ENCODE measurements around the gene HYOU1. TPM values are rescaled to one million over a fixed set of nuclear protein-coding genes. Genes with fewer than 3 reads are reported as not detected.
A peak's percentile ranks its signal among the peaks of the same experiment; 100 is the strongest.

Gene HYOU1
- total and polyA plus RNA-seq, 10 donors, result 12.3 to 131 (median 72.0) TPM

GRCh38 chr11:119006656-119007055 lies 50.3 kb downstream of the HYOU1 start:
- Histone ChIP-seq H3K36me3 (peaks cover 0 to 100% (median 63%) of the 10 kb centered on the region in 6 donors), H3K27me3 (replicated peaks in 1 of 7) (no peaks in the 10 kb centered on the region), H3K27ac (no peak overlapping the region), H3K4me1 (no peaks in the 10 kb centered on the region), H3K4me3 (no peak overlapping the region), H3K9me3 (no peaks in the 10 kb centered on the region)
- peak; percentile 0 for DNase-seq
- TF ChIP-seq CTCF (IDR thresholded peaks at IDR 0.05 in 8 of 11, conservative IDR thresholded peaks at IDR 0.05 in 3 of 11), result no peak
- no peak for TF ChIP-seq POLR2A (IDR thresholded peaks at IDR 0.05)
- no peak for TF ChIP-seq POLR2AphosphoS5 (IDR thresholded peaks at IDR 0.05)
- intact Hi-C loops (cut with DNase I; ENCODE audit: low total_unique reads), result no loop called here
- WGBS, 5 donors, result 79 to 86% (median 82%) methylated on average over 4 of the region's 4 CpGs

GRCh38 chr11:119000906-119001305 lies 56.1 kb downstream of the HYOU1 start:
- Histone ChIP-seq H3K27me3 (replicated peaks in 1 of 7) (no peaks in the 10 kb centered on the region), H3K9me3 (no peaks in the 10 kb centered on the region), H3K27ac (no peak overlapping the region), H3K36me3 (peaks cover 0 to 70% (median 41%) of the 10 kb centered on the region in 6 donors), H3K4me1 (peaks cover 17 to 53% (median 35%) of the 10 kb centered on the region in 6 donors), H3K4me3 (no peak overlapping the region)
- 54 to 76% (median 69%) methylated on average over 1 of the region's 1 CpG for WGBS, 5 donors
- DNase-seq, result no peak
- no peak for TF ChIP-seq CTCF (IDR thresholded peaks at IDR 0.05 in 8 of 11, conservative IDR thresholded peaks at IDR 0.05 in 3 of 11)
- TF ChIP-seq POLR2A (IDR thresholded peaks at IDR 0.05), result no peak
- no peak for TF ChIP-seq POLR2AphosphoS5 (IDR thresholded peaks at IDR 0.05)
- intact Hi-C loops (cut with DNase I; ENCODE audit: low total_unique reads), result no loop called here

GRCh38 chr11:118998822-118999221 lies 58.2 kb downstream of the HYOU1 start:
- Histone ChIP-seq H3K36me3 (peaks cover 0 to 49% (median 32%) of the 10 kb centered on the region in 6 donors), H3K4me1 (peaks cover 17 to 53% (median 35%) of the 10 kb centered on the region in 6 donors), H3K27me3 (replicated peaks in 1 of 7) (no peaks in the 10 kb centered on the region), H3K4me3 (peak overlapping the region; percentile 62 to 87 (median 81)), H3K9me3 (no peaks in the 10 kb centered on the region), H3K27ac (peak overlapping the region in 5 of 8 donors; percentile 80 to 90 (median 89))
- DNase-seq, result no peak
- TF ChIP-seq POLR2A (IDR thresholded peaks at IDR 0.05) (no peak), POLR2AphosphoS5 (IDR thresholded peaks at IDR 0.05) (no peak), CTCF (IDR thresholded peaks at IDR 0.05 in 8 of 11, conservative IDR thresholded peaks at IDR 0.05 in 3 of 11) (no peak)
- 59 to 73% (median 68%) methylated on average over 6 of the region's 6 CpGs for WGBS, 5 donors
- intact Hi-C loops (cut with DNase I; ENCODE audit: low total_unique reads), result no loop called here

- Histone ChIP-seq H3K4me3 (peak overlapping the region; percentile 62 to 87 (median 81)), H3K36me3 (peaks cover 0 to 44% (median 27%) of the 10 kb centered on the region in 6 donors), H3K4me1 (peaks cover 17 to 53% (median 35%) of the 10 kb centered on the region in 6 donors), H3K9me3 (no peaks in the 10 kb centered on the region), H3K27me3 (replicated peaks in 1 of 7) (no peaks in the 10 kb centered on the region), H3K27ac (peak overlapping the region; percentile 67 to 90 (median 86))
- intact Hi-C loops (cut with DNase I; ENCODE audit: low total_unique reads), result no loop called here
- DNase-seq, result no peak
- TF ChIP-seq POLR2AphosphoS5 (IDR thresholded peaks at IDR 0.05), result no peak
- no peak for TF ChIP-seq POLR2A (IDR thresholded peaks at IDR 0.05)
- no peak for TF ChIP-seq CTCF (IDR thresholded peaks at IDR 0.05 in 8 of 11, conservative IDR thresholded peaks at IDR 0.05 in 3 of 11)
- 3 to 6% (median 4%) methylated on average over 15 to 19 of the region's 19 CpGs for WGBS, 5 donors
These were observed 58.7 kb downstream of the HYOU1 start for GRCh38 chr11:118998388-118998717.
